Effector CD8-positive, alpha-beta T cell (primary cell): ENCODE data around the gene SPRYD3.

Experiments
- DNase-seq: peaks from one replicate; lab custom pipeline; 2025; lab: John Stamatoyannopoulos, UW

The SPRYD3 gene

GRCh38 chr12:53078425-53079225 lies 565 bp downstream of the SPRYD3 start:
- peak; percentile 50 for DNase-seq

GRCh38 chr12:53077030-53077429 lies 2.2 kb downstream of the SPRYD3 start:
- no peak for DNase-seq

GRCh38 chr12:53076461-53076860 lies 2.7 kb downstream of the SPRYD3 start:
- no peak for DNase-seq

- DNase-seq: no peak
Measured at GRCh38 chr12:53074999-53075370, 4.2 kb downstream of the SPRYD3 start.

- DNase-seq: no peak
Measured at GRCh38 chr12:53074283-53074998, 4.7 kb downstream of the SPRYD3 start.

GRCh38 chr12:53073881-53074280 lies 5.3 kb downstream of the SPRYD3 start:
- no peak for DNase-seq

- DNase-seq: no peak
Measured at GRCh38 chr12:53071591-53072551, 7.3 kb downstream of the SPRYD3 start.

- no peak for DNase-seq
Measured at GRCh38 chr12:53070877-53071492, 8.2 kb downstream of the SPRYD3 start.

GRCh38 chr12:53069621-53070410 lies 9.4 kb downstream of the SPRYD3 start:
- DNase-seq: no peak

GRCh38 chr12:53068811-53069585 lies 10.2 kb downstream of the SPRYD3 start:
- no peak for DNase-seq

- no peak for DNase-seq
Measured at GRCh38 chr12:53067993-53068770, 11.0 kb downstream of the SPRYD3 start.

GRCh38 chr12:53067074-53067992 lies 11.9 kb downstream of the SPRYD3 start:
- no peak for DNase-seq

GRCh38 chr12:53065975-53066931 lies 12.9 kb downstream of the SPRYD3 start:
- peak; percentile 54 for DNase-seq

- no peak for DNase-seq
Measured at GRCh38 chr12:53065470-53065869, 13.7 kb downstream of the SPRYD3 start.

GRCh38 chr12:53064613-53065436 lies 14.4 kb downstream of the SPRYD3 start:
- DNase-seq: no peak
